Measurements from ENCODE around the gene BEST2. TPM values are rescaled to one million over a fixed set of nuclear protein-coding genes. Genes with fewer than 3 reads are reported as not detected.

The BEST2 gene
- total RNA-seq, 1 donor from 2014 or later, result 0.16 TPM

- DNase-seq, result peak; percentile 76
These were observed 50.1 kb downstream of the BEST2 start, which contains the start of the genes PRDX2 and THSD8 for GRCh38 chr19:12801466-12802266. Gene PRDX2, minus strand, starts transcription at chr19:12801800. Its CDS starts 539 bp downstream, at chr19:12801261. Gene THSD8, plus strand, starts transcription at chr19:12802069. Its CDS starts 3 bp downstream, at chr19:12802072.

- DNase-seq, result no peak
These were observed 50.9 kb downstream of the BEST2 start for GRCh38 chr19:12802267-12803106.

GRCh38 chr19:12804051-12804450 is 52.5 kb downstream of the BEST2 start:
- DNase-seq, result no peak

- DNase-seq, result peak; percentile 88
These were observed 54.9 kb downstream of the BEST2 start, which contains the start of gene RNASEH2A for GRCh38 chr19:12806242-12807081. Gene RNASEH2A, plus strand, starts transcription at chr19:12806584. Its CDS starts 90 bp downstream, at chr19:12806674.

Small RNA genes lying within 50 kb of the gene (small RNA-seq; reads per million reads assigned to genes)
- gene MIR5684, result not detected
- gene SNORD41, result 29.6 reads per million, percentile 94 among the genes with 10 or more reads in this experiment

Other genes with a start within 250 kb of the BEST2 start
- 34.0 TPM for gene ZNF564, start 200.3 kb upstream of the BEST2 start, total RNA-seq
- gene ZNF490, start 141.0 kb upstream of the BEST2 start, total RNA-seq, result 11.4 TPM
- gene ZNF791, start 140.9 kb upstream of the BEST2 start, total RNA-seq, result 27.6 TPM
- gene MAN2B1, start 85.0 kb upstream of the BEST2 start, total RNA-seq, result 17.2 TPM
- gene WDR83, start 85.0 kb upstream of the BEST2 start, total RNA-seq, result 10.3 TPM
- gene DHPS, start 69.9 kb upstream of the BEST2 start, total RNA-seq, result 79.7 TPM
- gene GNG14, start 63.8 kb upstream of the BEST2 start, total RNA-seq, result not detected
- 6.4 TPM for gene FBXW9, start 55.2 kb upstream of the BEST2 start, total RNA-seq
- gene TNPO2, start 27.9 kb upstream of the BEST2 start, total RNA-seq, result 54.0 TPM
- 138 TPM for gene TRIR, start 17.1 kb upstream of the BEST2 start, total RNA-seq
- gene GET3, start 14.3 kb upstream of the BEST2 start, total RNA-seq, result 59.3 TPM
- gene HOOK2, start 23.8 kb downstream of the BEST2 start, total RNA-seq, result 20.3 TPM
- gene JUNB, start 39.7 kb downstream of the BEST2 start, total RNA-seq, result 22.6 TPM
- gene PRDX2, start 50.0 kb downstream of the BEST2 start, total RNA-seq, result 174 TPM
- 0.62 TPM for gene THSD8, start 50.3 kb downstream of the BEST2 start, total RNA-seq
- gene RNASEH2A, start 54.8 kb downstream of the BEST2 start, total RNA-seq, result 15.8 TPM
- gene RTBDN, start 82.8 kb downstream of the BEST2 start, total RNA-seq, result 2.0 TPM
- gene MAST1, start 86.7 kb downstream of the BEST2 start, total RNA-seq, result 35.1 TPM
- 4.5 TPM for gene DNASE2, start 129.7 kb downstream of the BEST2 start, total RNA-seq
- gene KLF1, start 135.4 kb downstream of the BEST2 start, total RNA-seq, result 0.31 TPM
- gene GCDH, start 139.4 kb downstream of the BEST2 start, total RNA-seq, result 14.7 TPM
- gene SYCE2, start 167.5 kb downstream of the BEST2 start, total RNA-seq, result not detected
- gene FARSA, start 181.9 kb downstream of the BEST2 start, total RNA-seq, result 46.8 TPM
- gene CALR, start 186.8 kb downstream of the BEST2 start, total RNA-seq, result 280 TPM
- gene RAD23A, start 194.1 kb downstream of the BEST2 start, total RNA-seq, result 21.8 TPM
- gene GADD45GIP1, start 205.4 kb downstream of the BEST2 start, total RNA-seq, result 13.3 TPM
- not detected for gene DAND5, start 217.8 kb downstream of the BEST2 start, total RNA-seq
- 124 TPM for gene NFIX, start 243.7 kb downstream of the BEST2 start, total RNA-seq